Right renal cortex interstitium (tissue), 3 donors: Measurements from ENCODE around the gene C2orf42. TPM values are rescaled to one million over a fixed set of nuclear protein-coding genes. Genes with fewer than 3 reads are reported as not detected.
"Not testable (repeated sequence)": the region's sequence is repeated elsewhere in the genome, so short reads cannot be mapped to it uniquely, and the experiment has no call there.

Experiments used
- DNase-seq, 3 donors: peaks; one replicate each; pipeline ENCODE4 v3.0.0-alpha.2; 2013; ENCODE audit warnings: low read depth in 3 of 3, low spot score in 2 of 3
- polyA plus RNA-seq, 3 donors: library from polyadenylated mRNA; unstranded; fragments of 120-200 nt; gene quantifications; one replicate each; pipeline ENCODE4 v1.2.1, GENCODE V29; 2013; ENCODE audit not compliant: insufficient read length in 3 of 3

Gene C2orf42
- polyA plus RNA-seq, 3 donors = 16.8 to 18.2 (median 16.9) TPM

DNA sequence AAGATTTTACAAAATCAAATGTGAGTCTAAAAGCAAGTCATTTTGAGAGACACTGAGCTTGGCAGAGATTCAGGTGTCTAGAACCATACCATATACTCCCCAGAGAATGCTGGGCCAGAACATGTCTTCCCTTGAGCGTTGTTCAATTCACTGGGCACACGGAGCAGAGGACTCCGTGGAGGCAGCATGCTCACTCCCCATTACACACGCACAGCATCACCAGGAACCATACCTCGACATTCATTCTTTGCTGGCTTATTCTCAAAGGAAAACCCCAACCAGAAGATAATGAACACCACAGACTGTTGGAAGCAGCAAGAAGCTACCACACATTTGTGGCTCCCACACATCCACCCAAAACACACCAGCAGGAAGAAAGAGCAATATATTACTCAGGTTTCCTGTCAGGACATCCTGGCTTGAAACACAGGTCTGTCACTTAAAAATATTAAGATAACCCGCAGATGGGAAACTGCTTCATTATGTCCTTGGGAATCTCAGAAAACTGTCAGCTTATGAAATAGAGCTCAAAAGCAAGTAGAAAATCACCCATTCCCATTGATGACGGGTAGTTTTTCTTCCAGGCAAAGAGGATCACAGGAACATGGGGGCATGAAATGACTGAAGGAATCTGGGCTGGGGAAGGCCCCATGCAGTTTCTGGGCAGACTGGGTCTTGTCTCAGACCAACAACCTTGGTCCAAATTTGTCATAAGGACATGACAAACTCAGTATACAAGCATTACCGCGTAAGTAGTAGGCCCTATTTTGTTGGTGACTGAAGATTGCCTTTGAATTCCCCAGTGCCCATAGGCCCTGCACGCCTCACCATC, 57.1 kb downstream of the C2orf42 start:
- no peak for DNase-seq

- no peak for DNase-seq
These were observed 57.7 kb downstream of the C2orf42 start for GRCh38 chr2:70133127-70133452.

- DNase-seq = no peak
These were observed 58.3 kb downstream of the C2orf42 start for GRCh38 chr2:70132244-70133126.

GRCh38 chr2:70131344-70132143, 59.3 kb downstream of the C2orf42 start:
- not testable (repeated sequence) for DNase-seq

DNA sequence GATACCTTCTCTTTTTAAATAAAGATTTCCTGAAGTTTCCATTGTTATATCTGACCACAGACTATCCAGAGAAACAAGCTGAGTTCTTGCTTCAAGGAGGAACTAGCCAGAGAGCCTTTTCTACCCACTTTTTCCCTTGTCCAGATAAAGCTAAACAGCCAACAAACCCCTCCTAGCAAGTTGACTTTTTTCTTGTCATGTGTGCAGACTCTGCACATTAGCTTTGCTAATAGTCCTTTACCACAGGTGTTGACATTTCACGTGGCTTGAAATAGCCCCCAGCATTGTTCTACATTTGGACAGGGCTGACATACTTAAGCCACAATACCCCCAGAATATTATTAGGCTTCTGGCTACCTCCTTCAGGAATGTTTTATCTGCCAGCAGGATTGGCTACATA, 62.8 kb downstream of the C2orf42 start:
- no peak for DNase-seq

- DNase-seq = no peak
These were observed 64.4 kb downstream of the C2orf42 start for GRCh38 chr2:70126413-70126812.

DNA sequence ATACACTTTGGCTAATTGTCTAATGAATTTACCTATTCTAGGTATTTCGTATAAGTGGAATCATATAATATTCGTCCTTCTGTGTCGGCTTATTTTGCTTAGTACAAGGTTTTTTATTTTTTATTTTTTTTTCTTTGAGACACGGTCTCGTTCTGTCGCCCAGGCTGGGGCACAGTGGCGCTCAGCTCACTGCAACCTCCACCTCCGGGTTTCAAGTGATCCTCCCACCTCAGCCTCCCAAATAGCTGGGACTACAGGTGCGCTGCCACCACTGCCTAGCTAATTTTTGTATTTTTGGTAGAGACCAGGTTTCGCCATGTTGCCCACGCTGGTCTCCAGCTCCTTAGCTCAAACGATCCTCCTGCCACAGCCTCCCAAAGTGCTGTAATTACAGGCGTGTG, 65.3 kb downstream of the C2orf42 start:
- DNase-seq = no peak

- DNase-seq = no peak
These were observed 65.8 kb downstream of the C2orf42 start for GRCh38 chr2:70124983-70125480.

- DNase-seq = no peak
These were observed 67.0 kb downstream of the C2orf42 start for GRCh38 chr2:70123829-70124116.

DNA sequence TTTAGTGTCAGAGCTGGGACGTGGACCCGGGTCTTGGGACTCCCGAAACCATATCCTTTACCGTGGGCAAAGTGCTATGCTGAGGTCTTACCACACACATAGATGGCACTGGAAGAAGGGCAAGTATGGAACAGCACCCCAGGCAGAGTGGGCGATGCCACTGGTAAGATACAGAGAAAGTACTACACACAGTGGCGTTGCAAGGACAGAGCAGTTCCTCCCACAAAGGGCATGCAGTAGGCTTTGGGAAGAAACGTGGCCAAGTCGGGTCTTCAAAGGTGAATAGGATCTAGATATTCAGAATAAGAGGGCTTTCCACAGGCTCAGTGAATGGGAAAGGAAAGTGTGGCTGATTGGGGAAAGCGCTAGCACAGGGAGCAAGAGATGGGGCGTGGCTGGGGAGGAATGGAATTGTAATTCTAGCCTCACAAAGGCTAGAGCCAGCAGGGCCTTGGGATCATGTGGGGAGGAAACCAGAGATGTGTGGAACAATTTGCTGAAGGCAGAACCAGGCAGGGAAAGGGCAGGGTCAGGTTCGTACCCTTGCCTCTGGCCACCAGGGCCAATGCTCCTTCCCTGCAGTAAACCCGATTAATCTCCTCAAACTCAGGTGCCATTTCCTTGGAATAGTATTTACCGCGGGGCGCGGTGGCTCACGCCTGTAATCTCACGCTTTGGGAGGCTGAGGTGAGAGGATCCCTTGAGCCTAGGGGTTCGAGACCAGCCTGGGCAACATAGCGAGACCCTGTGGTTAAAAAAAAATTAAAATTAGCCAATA, 67.6 kb downstream of the C2orf42 start:
- no peak for DNase-seq

- no peak for DNase-seq
These were observed 68.3 kb downstream of the C2orf42 start for GRCh38 chr2:70122470-70122869.

DNA sequence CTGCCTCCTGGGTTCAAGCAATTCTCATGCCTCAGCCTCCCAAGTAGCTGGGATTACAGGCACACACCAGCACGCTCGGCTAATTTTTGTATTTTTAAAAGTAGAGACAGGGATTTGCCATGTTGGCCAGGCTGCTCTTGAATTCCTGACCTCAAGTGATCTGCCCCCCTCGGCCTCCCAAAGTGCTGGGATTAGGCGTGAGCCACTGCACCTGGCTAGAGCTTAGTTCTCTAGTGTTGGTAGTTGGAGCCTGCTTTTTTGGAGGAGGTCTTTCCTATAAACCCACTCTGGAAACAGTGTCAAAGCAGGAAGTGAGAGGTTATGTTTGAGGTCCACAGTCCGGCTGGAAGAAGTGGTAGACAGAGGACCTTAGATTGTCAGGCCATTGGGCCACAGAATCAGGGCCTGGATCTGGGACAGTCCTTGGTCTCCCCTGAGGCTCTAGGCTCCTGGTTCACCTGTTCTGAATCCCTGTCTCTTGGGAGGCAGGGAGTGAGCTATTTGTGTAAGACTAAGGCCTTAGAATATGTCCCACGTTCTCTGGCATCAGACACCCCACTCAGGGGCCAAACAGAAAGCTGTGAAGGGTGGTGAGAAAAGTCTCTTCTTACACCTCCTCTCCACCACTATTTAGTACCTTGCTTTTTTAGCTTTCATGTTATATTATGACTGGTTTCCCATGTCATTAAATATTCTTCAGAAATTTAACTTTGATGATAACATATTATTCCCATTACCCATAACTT, 69.0 kb downstream of the C2orf42 start:
- no peak for DNase-seq

DNA sequence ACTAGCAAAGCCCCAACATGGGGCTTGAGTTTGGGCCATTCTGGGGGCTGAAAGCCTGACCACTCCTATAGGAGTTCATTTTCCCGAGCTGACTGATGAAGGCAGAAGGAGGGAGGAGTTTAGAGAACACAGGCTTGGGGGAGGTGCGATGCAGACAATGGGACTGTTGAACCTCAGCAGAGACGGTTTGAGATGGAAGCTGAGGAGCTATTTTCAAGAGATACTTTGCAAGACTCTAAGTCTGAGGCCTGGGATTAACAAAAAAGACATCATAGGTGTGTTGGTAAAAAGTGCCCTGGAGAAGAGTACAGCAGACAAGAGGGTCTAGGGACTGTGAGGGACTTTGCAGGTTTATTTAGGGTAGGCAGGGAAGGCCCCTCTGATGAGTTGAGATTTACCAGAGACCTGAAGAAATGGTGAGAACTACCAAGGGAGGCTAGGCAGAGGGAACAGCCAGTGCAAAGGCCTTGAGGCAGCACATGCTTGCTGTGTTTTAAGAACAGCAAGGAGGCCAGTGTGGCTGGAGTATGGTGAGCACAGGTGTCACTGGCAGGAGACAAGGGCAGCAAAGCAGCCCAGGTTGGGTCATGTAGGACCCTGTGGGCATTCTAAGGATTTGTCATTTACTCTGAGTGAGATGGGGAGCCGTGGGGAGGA, 71.9 kb downstream of the C2orf42 start:
- DNase-seq = no peak

DNA sequence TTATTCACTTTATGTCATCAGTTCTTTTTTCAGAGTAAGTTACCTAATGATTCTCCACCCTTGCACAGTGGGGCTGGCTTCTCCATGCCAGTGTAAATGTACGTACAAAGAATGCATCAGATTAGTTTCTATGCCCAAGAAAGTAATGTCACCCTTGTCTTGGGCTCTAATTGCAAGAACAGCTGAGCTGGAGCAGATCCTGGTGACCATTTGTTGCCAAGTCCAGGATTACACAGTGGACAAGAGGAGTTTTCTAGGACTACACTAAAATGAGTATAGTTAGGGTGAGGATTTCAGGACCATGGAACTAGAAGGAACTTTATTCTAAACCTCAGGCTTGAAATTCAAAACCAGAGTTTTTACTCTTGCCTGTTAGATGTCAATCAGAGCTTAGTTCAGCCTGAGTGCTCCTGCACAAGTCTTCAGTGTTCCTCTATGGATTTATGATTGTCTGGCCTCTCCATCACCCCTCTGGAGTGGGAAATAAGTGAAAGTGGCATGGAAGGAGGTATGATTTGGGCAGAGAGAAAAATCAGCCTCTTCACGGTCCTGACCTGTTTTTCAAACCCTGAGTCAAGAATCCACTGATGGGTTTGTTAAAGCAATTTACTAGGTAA, 73.8 kb downstream of the C2orf42 start:
- no peak for DNase-seq

DNA sequence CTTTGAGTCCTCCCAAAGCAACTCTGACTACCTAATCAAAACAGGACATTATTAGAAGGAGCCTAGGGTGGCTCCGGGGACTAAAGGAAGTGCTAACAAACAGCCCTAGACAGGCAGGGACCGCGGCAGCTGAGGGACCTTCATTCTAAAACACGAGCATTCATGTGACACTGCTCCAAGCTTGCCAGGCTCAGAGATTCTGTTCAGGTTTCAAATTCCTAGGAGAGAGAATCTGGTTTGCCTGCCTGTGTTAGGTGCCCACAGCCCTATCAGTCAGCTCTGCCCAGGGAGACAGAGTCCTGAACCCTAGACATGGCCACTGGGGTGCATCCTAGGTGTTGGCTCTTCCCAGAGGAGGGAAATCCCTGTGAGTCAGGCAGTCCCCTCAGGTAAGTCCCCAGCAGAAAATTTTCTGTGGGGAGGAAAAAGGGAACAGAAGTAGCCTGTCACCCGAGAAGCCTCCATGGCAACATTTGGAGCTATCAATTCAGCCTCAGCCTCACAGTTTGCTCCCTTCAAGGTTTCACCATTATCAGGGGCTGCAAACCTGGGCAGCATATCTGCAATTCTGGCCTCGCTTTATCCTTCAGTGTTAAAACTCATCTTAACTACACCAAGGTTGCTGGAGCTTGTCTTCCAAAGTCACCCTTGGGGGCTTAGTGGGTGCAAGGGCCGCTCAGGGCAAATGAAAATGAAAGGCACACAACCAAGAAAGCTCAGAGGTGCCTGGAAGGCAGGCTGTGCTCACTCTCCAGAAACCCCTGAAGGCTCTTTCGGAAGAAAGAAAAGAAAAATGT, 75.0 kb downstream of the C2orf42 start:
- no peak for DNase-seq

GRCh38 chr2:70113359-70114070, 77.3 kb downstream of the C2orf42 start:
- DNase-seq = no peak
